Measurements from ENCODE around the gene CERT1. TPM values are rescaled to one million over a fixed set of nuclear protein-coding genes. Genes with fewer than 3 reads are reported as not detected.

Gene CERT1
- polyA plus RNA-seq, 2 of the 4 experiments (the other 2 are of a cell fraction), result 19.5 to 22.5 TPM

GRCh38 chr5:75358117-75358516 is 153.3 kb downstream of the CERT1 start:
- Histone ChIP-seq H3K9me3 (no peaks in the 10 kb centered on the region), H3K4me1 (no peaks in the 10 kb centered on the region), H3K27ac (no peak overlapping the region), H3K4me3 (no peak overlapping the region), H3K4me2 (no peak overlapping the region)
- no peak for TF ChIP-seq NR3C1 (IDR thresholded peaks at IDR 0.05)
- no peak for TF ChIP-seq E2F6 (IDR thresholded peaks at IDR 0.05; ENCODE audit: borderline replicate concordance, low read depth)
- TF ChIP-seq ESRRA (IDR thresholded peaks at IDR 0.05; ENCODE audit: borderline replicate concordance, low read length), result no peak
- no peak for TF ChIP-seq ATOH8 (CRISPR knock-in tag; IDR thresholded peaks at IDR 0.05; ENCODE audit: low read depth)
- TF ChIP-seq TP53 (CRISPR knock-in tag; IDR thresholded peaks at IDR 0.05), result no peak
- no peak for TF ChIP-seq FOSB (CRISPR knock-in tag; IDR thresholded peaks at IDR 0.05)
- no peak for TF ChIP-seq CBX2 (IDR thresholded peaks at IDR 0.05; ENCODE audit: borderline replicate concordance, low read depth)
- no peak for TF ChIP-seq POLR2AphosphoS2 (conservative IDR thresholded peaks at IDR 0.05; ENCODE audit: low read length)
- no peak for TF ChIP-seq RNF2 (IDR thresholded peaks at IDR 0.05; ENCODE audit: borderline replicate concordance, low read depth)
- no peak for TF ChIP-seq CTCF (IDR thresholded peaks at IDR 0.05)
- TF ChIP-seq EP300 (IDR thresholded peaks at IDR 0.05), result no peak
- no peak for TF ChIP-seq ZSCAN20 (CRISPR knock-in tag; IDR thresholded peaks at IDR 0.05)
- no peak for TF ChIP-seq JUNB (IDR thresholded peaks at IDR 0.05)
- TF ChIP-seq HOXB13 (CRISPR knock-in tag; IDR thresholded peaks at IDR 0.05; ENCODE audit: low read depth), result no peak
- no peak for TF ChIP-seq CBX8 (IDR thresholded peaks at IDR 0.05)
- TF ChIP-seq ELK1 (IDR thresholded peaks at IDR 0.05; ENCODE audit: low read depth, low read length), result no peak
- no peak for TF ChIP-seq HOXA7 (CRISPR knock-in tag; IDR thresholded peaks at IDR 0.05)
- TF ChIP-seq USF2 (IDR thresholded peaks at IDR 0.05), result no peak
- ATAC-seq (no peak), FAIRE-seq (no peak), DNase-seq (ENCODE audit: low read depth in 1 of 2, low spot score in 1 of 2) (no peak)
- POLR2A ChIA-PET, result no interaction called here
- CTCF ChIA-PET, result interaction anchor here (0.7 to 3.0 kb wide), 3 partner anchors 17 to 122 kb away, joined by 3 to 9 read pairs (median 3); partner anchors contain the start of genes ANKRD31 and HMGCR
- WGBS (ENCODE audit: missing lambda C conversion rate), result 94% methylated on average over 3 of the region's 3 CpGs

GRCh38 chr5:75356719-75357118 is 154.7 kb downstream of the CERT1 start:
- CTCF ChIA-PET, result interaction anchor here (0.9 to 1.3 kb wide), 2 partner anchors 12 to 120 kb away, joined by 3 to 4 read pairs; partner anchors contain the start of gene ANKRD31
- TF ChIP-seq NFE2L2 (conservative IDR thresholded peaks at IDR 0.05; ENCODE audit: low read length), result no peak
- Histone ChIP-seq H3K9me3 (no peaks in the 10 kb centered on the region), H3K4me1 (no peaks in the 10 kb centered on the region), H3K4me3 (no peak overlapping the region), H3K4me2 (no peak overlapping the region), H3K27ac (no peak overlapping the region)
- FAIRE-seq (no peak), DNase-seq (ENCODE audit: low read depth in 1 of 2, low spot score in 1 of 2) (no peak), ATAC-seq (no peak)
- POLR2A ChIA-PET, result interaction anchor here (1.0 kb wide), 1 partner anchor 20 kb away, joined by 3 read pairs; the partner anchor contains the start of gene HMGCR
- WGBS (ENCODE audit: missing lambda C conversion rate), result 96% methylated on average over 7 of the region's 7 CpGs
